K562 (cell line): Measurements from ENCODE around the gene NUBP2. TPM values are rescaled to one million over a fixed set of nuclear protein-coding genes. Genes with fewer than 3 reads are reported as not detected.

Source experiments
- ATAC-seq: fragments of 200-7000 bp; cut with Tn5 transposase; 3 replicates; pipeline ENCODE4 v1.9.1; 2020; ENCODE audit warnings: moderate library complexity
- BruUV-seq: library from RNA; stranded (reverse); fragments of 400-500 nt; replicated peaks from 2 replicates; lab custom pipeline; 2021; lab: Mats Ljungman, UMichigan
- CTCF ChIA-PET: fragments of 300-600 bp; formaldehyde crosslinking; extraction: SDS; loops from one replicate; lab custom pipeline; 2021; ENCODE audit warnings: low intra/inter-chr PET ratio; lab: Yijun Ruan, JAX
- POLR2A ChIA-PET: fragments of 300-600, 350-650 bp; sonication (Branson Sonifier 250); formaldehyde crosslinking; extraction: SDS; loops from one replicate; lab custom pipeline; 2021; ENCODE audit warnings: antibody characterized with exemption, inconsistent platforms; lab: Yijun Ruan, JAX
- DNase-seq, 4 experiments: peaks; one replicate each; pipeline versions ENCODE4 v3.0.0 to v3.0.0-alpha.2; 2011 to 2018; ENCODE audit warnings: low spot score in 3 of 4, mixed read lengths in 3 of 4; ENCODE audit errors: extremely low read depth in 1 of 4
- FAIRE-seq: peaks from 2 replicates; lab custom pipeline; 2011; peaks lifted over from hg19 to GRCh38; lab: Jason Lieb, UNC
- H2AFZ ChIP-seq: 2 replicates; pipeline ENCODE4 v1.6.0; 2011; ENCODE audit warnings: low read depth, low read length, control low read depth, inconsistent platforms
- H3K27ac ChIP-seq: fragments of 200-600 bp; 3 replicates; pipeline ENCODE4 v1.8.0; 2011; ENCODE audit warnings: low read depth, mild to moderate bottlenecking, control low read depth, inconsistent platforms, low read length, moderate library complexity, mixed read lengths; ENCODE audit errors: extremely low read depth
- H3K27me3 ChIP-seq, 2 experiments: fragments of 300-600 bp in 1 of 2; 2 replicates in 1 of 2; 3 replicates in 1 of 2; pipeline versions ENCODE4 v1.6.0 to v1.8.0; 2011; ENCODE audit warnings: inconsistent platforms in 2 of 2, low read length in 2 of 2, mild to moderate bottlenecking in 1 of 2, mixed read lengths in 1 of 2, moderate library complexity in 1 of 2; ENCODE audit not compliant: control insufficient read depth in 2 of 2, insufficient read depth in 2 of 2
- H3K36me3 ChIP-seq: fragments of 300-600 bp; 3 replicates; pipeline ENCODE4 v1.8.0; 2011; ENCODE audit warnings: mild to moderate bottlenecking, low read length, inconsistent platforms; ENCODE audit not compliant: control insufficient read depth, insufficient read depth
- H3K4me1 ChIP-seq, 2 experiments: fragments of 200-600 bp in 1 of 2; replicated peaks in 1 of 2; 2 replicates in 1 of 2; 3 replicates in 1 of 2; pipeline versions ENCODE4 v1.5.1 to v1.8.0; 2011; ENCODE audit warnings: inconsistent platforms in 2 of 2, low read length in 2 of 2, mild to moderate bottlenecking in 1 of 2, mixed read lengths in 1 of 2, moderate library complexity in 1 of 2; ENCODE audit not compliant: control insufficient read depth in 2 of 2, insufficient read depth in 2 of 2
- H3K4me2 ChIP-seq: 2 replicates; pipeline ENCODE4 v1.6.1; 2011; ENCODE audit warnings: low read length, control low read depth, inconsistent platforms, mixed read lengths; ENCODE audit not compliant: insufficient read depth
- H3K4me3 ChIP-seq: fragments of 200-600 bp; sonication (generic), shearing (Covaris generic); 2 replicates; pipeline ENCODE4 v1.5.1; 2016; ENCODE audit warnings: control low read depth, inconsistent platforms
- H3K79me2 ChIP-seq: fragments of 200-600 bp; 3 replicates; pipeline ENCODE4 v1.8.0; 2011; ENCODE audit warnings: low read length, inconsistent platforms; ENCODE audit not compliant: control insufficient read depth, insufficient read depth
- H3K9ac ChIP-seq, 2 experiments: 2 replicates each; pipeline versions ENCODE4 v1.6.0 to v1.6.1; 2011; ENCODE audit warnings: low read depth in 2 of 2, low read length in 2 of 2, control low read depth in 1 of 2, inconsistent platforms in 1 of 2, mild to moderate bottlenecking in 1 of 2, mixed read lengths in 1 of 2; ENCODE audit not compliant: insufficient read depth in 1 of 2
- H3K9me1 ChIP-seq: one replicate; pipeline ENCODE4 v1.6.0; 2011; ENCODE audit warnings: inconsistent platforms, mild to moderate bottlenecking, low read length, moderate library complexity; ENCODE audit not compliant: control insufficient read depth, insufficient read depth
- H3K9me3 ChIP-seq: replicated peaks from 2 replicates; pipeline ENCODE4 v1.5.1; 2011; ENCODE audit warnings: low read depth, low read length, inconsistent platforms; ENCODE audit not compliant: control insufficient read depth, insufficient read depth
- H4K20me1 ChIP-seq: replicated peaks from 2 replicates; pipeline ENCODE4 v1.6.1; 2011; ENCODE audit warnings: low read length, inconsistent platforms, mixed read lengths; ENCODE audit not compliant: control insufficient read depth, insufficient read depth
- ATF2 ChIP-seq: sonication (generic); formaldehyde crosslinking; IDR thresholded peaks from 2 replicates; pipeline ENCODE4 v1.8.1; 2022; ENCODE audit warnings: missing genetic modification reagents
- CBFA2T3 ChIP-seq: fragments of 450-650 bp; IDR thresholded peaks from 2 replicates; pipeline ENCODE4 v1.6.1; 2017
- CTBP1 ChIP-seq: fragments of 450-650 bp; IDR thresholded peaks from 2 replicates; pipeline ENCODE4 v1.6.1; 2016; ENCODE audit warnings: borderline replicate concordance
- EP300 ChIP-seq: IDR thresholded peaks from 2 replicates; pipeline ENCODE4 v1.6.1; 2012; ENCODE audit warnings: low read length, improper control_type of control experiment
- ETV1 ChIP-seq: fragments of 450-650 bp; conservative IDR thresholded peaks from 2 replicates; pipeline ENCODE4 v1.6.1; 2016; ENCODE audit warnings: missing genetic modification characterization, control low read depth, low read depth, missing compliant biosample characterization
- FOXA3 ChIP-seq, 2 experiments: fragments of 450-650 bp in 1 of 2; sonication (generic) in 1 of 2; formaldehyde crosslinking; IDR thresholded peaks in 1 of 2; conservative IDR thresholded peaks in 1 of 2; 2 replicates each; pipeline versions ENCODE4 v1.4.0 to v1.8.0; 2020 to 2022; ENCODE audit warnings: mild to moderate bottlenecking in 2 of 2, missing genetic modification reagents in 1 of 2
- GABPB1 ChIP-seq: sonication (generic); formaldehyde crosslinking; IDR thresholded peaks from 2 replicates; pipeline ENCODE4 v1.8.0; 2022; ENCODE audit warnings: mild to moderate bottlenecking, missing genetic modification reagents
- MNT ChIP-seq, 2 experiments: fragments of 450-650 bp; conservative IDR thresholded peaks; 2 replicates each; pipeline ENCODE4 v1.6.1; 2017; ENCODE audit warnings: mild to moderate bottlenecking in 2 of 2, moderate library complexity in 2 of 2
- NFIC ChIP-seq: fragments of 450-650 bp; IDR thresholded peaks from 2 replicates; pipeline ENCODE4 v1.6.1; 2017; ENCODE audit warnings: mild to moderate bottlenecking, inconsistent platforms
- PHF20 ChIP-seq: fragments of 450-650 bp; IDR thresholded peaks from 2 replicates; pipeline ENCODE4 v1.6.1; 2018; ENCODE audit not compliant: partially characterized antibody
- RUNX1 ChIP-seq: sonication (generic); IDR thresholded peaks from 2 replicates; pipeline ENCODE4 v1.6.1; 2016; ENCODE audit warnings: antibody characterized with exemption, low read depth
- SP1 ChIP-seq: sonication (generic); formaldehyde crosslinking; IDR thresholded peaks from 2 replicates; pipeline ENCODE4 v1.8.1; 2022; ENCODE audit warnings: mild to moderate bottlenecking, missing genetic modification reagents
- TARDBP ChIP-seq: fragments of 450-650 bp; IDR thresholded peaks from 2 replicates; pipeline ENCODE4 v1.6.1; 2016
- THRA ChIP-seq: fragments of 450-650 bp; IDR thresholded peaks from 2 replicates; pipeline ENCODE4 v1.6.1; 2017; ENCODE audit warnings: mild to moderate bottlenecking, moderate library complexity
- ZNF24 ChIP-seq: fragments of 450-650 bp; IDR thresholded peaks from 2 replicates; pipeline ENCODE4 v1.6.1; 2016
- ZNF707 ChIP-seq: fragments of 250-450 bp; sonication (Bioruptor Pico); conservative IDR thresholded peaks from 2 replicates; pipeline ENCODE4 v1.8.0; 2022; ENCODE audit warnings: inconsistent platforms, mild to moderate bottlenecking, moderate library complexity
- ZNF766 ChIP-seq: fragments of 200-800 bp; sonication (Bioruptor generic); conservative IDR thresholded peaks from 2 replicates; pipeline ENCODE4 v1.6.1; 2016; ENCODE audit warnings: missing genetic modification characterization, missing compliant biosample characterization
- WGBS: fragments of 100-300 bp; shearing (Covaris generic); methylation state at CpG from one replicate; pipeline ENCODE4 v1.1.6; 2016; ENCODE audit warnings: low coverage, mixed read lengths; ENCODE audit not compliant: insufficient coverage; ENCODE audit errors: missing lambda C conversion rate; 5-methylcytosine and 5-hydroxymethylcytosine counted together
- in situ Hi-C: fragments of 300-500 bp; cut with MboI; formaldehyde crosslinking; loops from 4 replicates; pipeline ENCODE4 v1.15.0; 2018; ENCODE audit warnings: inconsistent platforms, mixed read lengths
- intact Hi-C: fragments of 100-400 bp; cut with micrococcal nuclease; formaldehyde crosslinking; loops from 2 replicates; pipeline ENCODE4 v1.14.2; 2022
- polyA plus RNA-seq, 8 experiments: library from polyadenylated mRNA; depleted of rRNA in 4 of 8; stranded (reverse) in 5 of 8; unstranded in 3 of 8; fragments of >200 nt; fragmentation: Nextera tagmentation in 2 of 8; fragmentation: Illumina TruSeq in 1 of 8; extraction: Ambion mirVana in 2 of 8; extraction: Trizol in 1 of 8; gene quantifications; 2 replicates each; pipeline versions ENCODE4 v1.2.1 to v1.2.3, GENCODE V29; 2011 to 2014; ENCODE audit warnings: inconsistent platforms in 1 of 8, missing spikeins in 1 of 8
- total RNA-seq, 7 experiments: library from RNA; depleted of rRNA in 6 of 7; stranded (reverse); fragments of >200 nt in 6 of 7; fragmentation: Illumina TruSeq in 2 of 7; extraction: Trizol in 2 of 7; gene quantifications; 2 replicates each; pipeline versions ENCODE4 v1.2.1 to v1.2.3, GENCODE V29; 2011 to 2021; ENCODE audit warnings: low replicate concordance in 1 of 7

NUBP2 gene
- total and polyA plus RNA-seq, 9 of the 15 experiments (the other 6 are each of a cell fraction or from before 2014, with no cell fraction given), result 1.8 to 115 (median 24.0) TPM

- TF ChIP-seq FOXA3 (CRISPR knock-in tag; conservative IDR thresholded peaks at IDR 0.05 in 1 of 2, IDR thresholded peaks at IDR 0.05 in 1 of 2), result peak in 1 of 2 experiments; percentile 47; a peak in 1 of 4 replicates
- TF ChIP-seq GABPB1 (CRISPR knock-in tag), result no peak
- peak; percentile 62 for TF ChIP-seq NFIC
- TF ChIP-seq RUNX1, result no peak
- no peak for TF ChIP-seq ETV1
- no peak for TF ChIP-seq ATF2 (CRISPR knock-in tag)
- TF ChIP-seq PHF20, result no peak
- 0 out of 2 replicates have a peak, but pooled peaks have one; percentile 18 for TF ChIP-seq EP300
- TF ChIP-seq CBFA2T3, result peak; percentile 33; the same call in 1 of the 2 replicates
These were observed 46.1 kb downstream of the NUBP2 start (continued) for GRCh38 chr16:1828645-1829410.

- H3K4me3 ChIP-seq, result no peak overlapping the region
- POLR2A ChIA-PET, result interaction anchor here (1.0 kb wide), 1 partner anchor 8 kb away, joined by 3 read pairs; no protein-coding TSS in a partner anchor
- TF ChIP-seq ZNF766, result no peak
- no peak for TF ChIP-seq CTBP1
- no peak for TF ChIP-seq ZNF707 (CRISPR knock-in tag)
- no peak for TF ChIP-seq MNT (conservative IDR thresholded peaks at IDR 0.05)
- no peak for TF ChIP-seq THRA
- TF ChIP-seq SP1 (CRISPR knock-in tag), result no peak
- no peak for TF ChIP-seq ZNF24
- no peak for TF ChIP-seq TARDBP
These were observed 47.5 kb downstream of the NUBP2 start for GRCh38 chr16:1830213-1830612.

More at GRCh38 chr16:1830213-1830612, 47.5 kb downstream of the NUBP2 start:
- Histone ChIP-seq H2AFZ (no peak overlapping the region), H3K27ac (no peak overlapping the region), H3K79me2 (peaks cover 21% of the 10 kb centered on the region), H4K20me1 (peaks cover 9% of the 10 kb centered on the region), H3K9me3 (no peaks in the 10 kb centered on the region), H3K27me3 (no peaks in the 10 kb centered on the region), H3K9me1 (no peaks in the 10 kb centered on the region), H3K9ac (no peak overlapping the region), H3K4me1 (peaks cover 31 to 42% of the 10 kb centered on the region in 2 experiments), H3K36me3 (peaks cover 13% of the 10 kb centered on the region; the same call in 2 of the 3 replicates), H3K4me2 (peak overlapping the region; percentile 6; the same call in 1 of the 2 replicates)
- no peak for ATAC-seq
- DNase-seq, result no peak
- no peak for FAIRE-seq
- CTCF ChIA-PET, result no interaction called here
- no TSS peak for BruUV-seq
- in situ Hi-C loops (no loop called here), intact Hi-C loops (no loop called here)
- 63% methylated on average over 3 of the region's 3 CpGs for WGBS
